Measurements from ENCODE around the gene CYP2C18.

DNA sequence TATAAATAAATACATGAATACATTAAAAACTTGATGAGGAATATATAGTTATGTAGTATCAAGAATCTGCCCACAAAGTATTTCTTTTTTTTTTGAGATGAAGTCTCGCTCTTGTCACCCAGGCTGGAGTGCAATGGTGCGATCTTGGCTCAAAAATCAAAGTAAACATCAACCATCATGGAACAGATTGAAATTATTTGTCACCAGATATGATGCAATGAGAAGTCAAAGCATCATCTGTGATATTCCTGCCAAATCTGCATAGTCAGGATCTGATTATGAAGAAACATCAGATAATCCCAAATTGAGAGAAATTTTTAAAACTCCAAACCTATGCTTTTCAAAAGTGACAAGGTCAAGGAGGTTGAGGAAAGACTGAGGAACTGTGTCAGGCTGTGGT, 5.1 kb upstream of the CYP2C18 start:
- TF ChIP-seq, protein P1, sequence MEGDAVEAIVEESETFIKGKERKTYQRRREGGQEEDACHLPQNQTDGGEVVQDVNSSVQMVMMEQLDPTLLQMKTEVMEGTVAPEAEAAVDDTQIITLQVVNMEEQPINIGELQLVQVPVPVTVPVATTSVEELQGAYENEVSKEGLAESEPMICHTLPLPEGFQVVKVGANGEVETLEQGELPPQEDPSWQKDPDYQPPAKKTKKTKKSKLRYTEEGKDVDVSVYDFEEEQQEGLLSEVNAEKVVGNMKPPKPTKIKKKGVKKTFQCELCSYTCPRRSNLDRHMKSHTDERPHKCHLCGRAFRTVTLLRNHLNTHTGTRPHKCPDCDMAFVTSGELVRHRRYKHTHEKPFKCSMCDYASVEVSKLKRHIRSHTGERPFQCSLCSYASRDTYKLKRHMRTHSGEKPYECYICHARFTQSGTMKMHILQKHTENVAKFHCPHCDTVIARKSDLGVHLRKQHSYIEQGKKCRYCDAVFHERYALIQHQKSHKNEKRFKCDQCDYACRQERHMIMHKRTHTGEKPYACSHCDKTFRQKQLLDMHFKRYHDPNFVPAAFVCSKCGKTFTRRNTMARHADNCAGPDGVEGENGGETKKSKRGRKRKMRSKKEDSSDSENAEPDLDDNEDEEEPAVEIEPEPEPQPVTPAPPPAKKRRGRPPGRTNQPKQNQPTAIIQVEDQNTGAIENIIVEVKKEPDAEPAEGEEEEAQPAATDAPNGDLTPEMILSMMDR (IDR thresholded peaks at IDR 0.05): no peak
- no peak for TF ChIP-seq POLR2A (IDR thresholded peaks at IDR 0.05)

Data from vagina (tissue), 2 donors.